Lower leg skin (tissue), 4 donors: Measurements from ENCODE around the gene GLP2R. TPM values are rescaled to one million over a fixed set of nuclear protein-coding genes. Genes with fewer than 3 reads are reported as not detected.

Experiments used
- DNase-seq, 2 donors: peaks; one replicate each; pipeline ENCODE4 v3.0.0-alpha.2; 2019; ENCODE audit warnings: low spot score in 2 of 2
- H3K4me3 ChIP-seq: fragments of 200-600 bp; sonication (generic); 2 replicates; pipeline ENCODE4 v1.5.1; 2017; ENCODE audit warnings: mild to moderate bottlenecking, low read depth; ENCODE audit not compliant: poor library complexity, severe bottlenecking
- POLR2A ChIP-seq, 2 donors: fragments of 450-650 bp; IDR thresholded peaks; one replicate each; pipeline ENCODE4 v1.6.1; 2016 to 2017; ENCODE audit warnings: antibody characterized with exemption in 2 of 2, mild to moderate bottlenecking in 1 of 2, moderate library complexity in 1 of 2
- WGBS, 2 donors: methylation state at CpG; one replicate each; pipeline ENCODE4 v1.1.5; 2018; 5-methylcytosine and 5-hydroxymethylcytosine counted together
- intact Hi-C: fragments of 100-400 bp; cut with DNase I; formaldehyde crosslinking; loops from one replicate; pipeline ENCODE4 v1.15.0; 2023; ENCODE audit warnings: low total_unique reads
- total RNA-seq, 4 donors: library from RNA; depleted of rRNA; stranded (reverse); fragments of >200 nt; gene quantifications; one replicate each; pipeline ENCODE4 v1.1.0, GENCODE V29; 2016
- TF ChIP-seq, protein P1 (sequence below), 3 donors: fragments of 450-650 bp; IDR thresholded peaks; one replicate each; pipeline ENCODE4 v1.5.1; 2016; ENCODE audit warnings: antibody characterized with exemption in 3 of 3, mild to moderate bottlenecking in 3 of 3, moderate library complexity in 2 of 3

GLP2R gene
- total RNA-seq, 4 donors from 2014 or later: 1.9 TPM; not detected in 3

DNA sequence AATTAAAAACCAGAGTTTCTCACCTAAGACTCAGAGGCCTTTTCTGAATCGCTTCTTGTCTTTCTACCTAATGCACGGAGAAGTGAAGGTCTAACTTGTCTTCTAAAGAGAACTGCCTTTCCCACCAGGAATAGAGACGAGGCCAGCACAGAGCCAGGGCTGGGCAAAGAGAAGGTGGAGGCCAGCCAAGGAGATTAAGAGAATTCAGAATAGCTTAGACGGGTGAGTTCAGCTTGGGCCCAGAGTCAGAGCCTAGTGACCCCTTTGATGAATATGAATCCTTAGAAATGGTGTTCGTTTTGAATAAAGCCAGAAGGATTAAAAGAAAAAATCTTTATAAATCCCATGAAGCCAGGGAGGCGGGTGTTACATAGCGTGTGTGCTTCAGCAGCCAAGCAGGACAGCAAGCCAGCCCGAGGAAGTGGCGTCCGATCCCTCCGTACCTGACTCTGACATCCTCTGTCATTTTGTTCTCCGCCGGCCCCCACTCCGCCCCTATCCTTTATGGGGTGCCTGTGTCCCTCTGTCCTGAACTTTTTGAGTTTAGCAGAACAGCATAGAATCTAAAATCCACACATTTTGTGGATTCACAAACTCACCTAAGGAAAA, 11.3 kb upstream of the GLP2R start:
- no peak overlapping the region for H3K4me3 ChIP-seq
- WGBS, 2 donors: 74 to 84% methylated on average over 14 of the region's 14 CpGs
- intact Hi-C loops: no loop called here

DNA sequence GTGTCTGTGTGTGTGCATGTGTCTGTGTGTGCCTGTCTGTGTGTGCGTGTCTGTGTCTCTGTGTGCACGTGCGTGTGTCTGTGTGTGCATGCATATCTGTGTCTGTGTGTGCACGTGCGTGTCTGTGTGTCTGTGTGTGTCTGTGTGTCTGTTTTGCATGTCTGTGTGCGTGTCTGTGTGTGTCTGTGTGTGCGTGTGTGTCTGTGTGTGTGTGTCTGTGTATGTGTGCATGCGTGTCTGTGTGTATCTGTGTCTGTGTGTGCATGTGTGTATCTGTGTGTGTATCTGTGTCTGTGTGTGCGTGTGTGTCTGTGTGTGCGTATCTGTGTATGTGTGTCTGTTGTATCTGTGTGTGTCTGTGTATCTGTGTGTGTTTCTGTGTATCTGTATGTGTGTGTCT, 9.3 kb upstream of the GLP2R start:
- WGBS, 2 donors: 66 to 92% methylated on average over 6 to 10 of the region's 10 CpGs
- intact Hi-C loops: no loop called here
- DNase-seq: no peak
- no peak overlapping the region for H3K4me3 ChIP-seq
- TF ChIP-seq, protein P1, sequence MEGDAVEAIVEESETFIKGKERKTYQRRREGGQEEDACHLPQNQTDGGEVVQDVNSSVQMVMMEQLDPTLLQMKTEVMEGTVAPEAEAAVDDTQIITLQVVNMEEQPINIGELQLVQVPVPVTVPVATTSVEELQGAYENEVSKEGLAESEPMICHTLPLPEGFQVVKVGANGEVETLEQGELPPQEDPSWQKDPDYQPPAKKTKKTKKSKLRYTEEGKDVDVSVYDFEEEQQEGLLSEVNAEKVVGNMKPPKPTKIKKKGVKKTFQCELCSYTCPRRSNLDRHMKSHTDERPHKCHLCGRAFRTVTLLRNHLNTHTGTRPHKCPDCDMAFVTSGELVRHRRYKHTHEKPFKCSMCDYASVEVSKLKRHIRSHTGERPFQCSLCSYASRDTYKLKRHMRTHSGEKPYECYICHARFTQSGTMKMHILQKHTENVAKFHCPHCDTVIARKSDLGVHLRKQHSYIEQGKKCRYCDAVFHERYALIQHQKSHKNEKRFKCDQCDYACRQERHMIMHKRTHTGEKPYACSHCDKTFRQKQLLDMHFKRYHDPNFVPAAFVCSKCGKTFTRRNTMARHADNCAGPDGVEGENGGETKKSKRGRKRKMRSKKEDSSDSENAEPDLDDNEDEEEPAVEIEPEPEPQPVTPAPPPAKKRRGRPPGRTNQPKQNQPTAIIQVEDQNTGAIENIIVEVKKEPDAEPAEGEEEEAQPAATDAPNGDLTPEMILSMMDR (IDR thresholded peaks at IDR 0.05): no peak
- TF ChIP-seq POLR2A (IDR thresholded peaks at IDR 0.05): no peak

More for the DNA sequence above, 11.3 kb upstream of the GLP2R start:
- no peak for DNase-seq
- no peak for TF ChIP-seq POLR2A (IDR thresholded peaks at IDR 0.05)
- TF ChIP-seq, protein P1 (IDR thresholded peaks at IDR 0.05): no peak

DNA sequence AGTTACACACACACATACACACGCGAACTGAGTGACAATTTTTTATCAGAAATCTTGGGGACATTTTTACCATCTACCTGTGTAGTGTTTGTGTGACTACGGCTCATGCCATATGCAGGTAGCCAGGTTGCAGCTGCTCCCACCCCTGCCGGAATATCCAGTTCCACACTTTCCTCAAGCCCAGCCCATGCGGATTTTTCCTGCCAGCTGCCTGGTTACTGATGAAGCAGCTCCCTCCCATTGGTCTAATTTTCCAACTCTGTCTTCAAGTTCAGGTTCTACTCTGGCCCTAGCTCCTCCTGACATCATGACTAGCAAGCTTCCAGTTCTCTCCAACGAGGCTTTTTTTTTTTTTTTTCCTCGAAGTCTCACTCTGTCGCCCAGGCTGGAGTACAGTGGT, 8.6 kb upstream of the GLP2R start:
- intact Hi-C loops: no loop called here
- no peak for TF ChIP-seq POLR2A (IDR thresholded peaks at IDR 0.05)
- TF ChIP-seq, protein P1 (IDR thresholded peaks at IDR 0.05): no peak
- no peak overlapping the region for H3K4me3 ChIP-seq
- WGBS, 2 donors: 42 to 47% methylated on average over 8 of the region's 8 CpGs
- no peak for DNase-seq

DNA sequence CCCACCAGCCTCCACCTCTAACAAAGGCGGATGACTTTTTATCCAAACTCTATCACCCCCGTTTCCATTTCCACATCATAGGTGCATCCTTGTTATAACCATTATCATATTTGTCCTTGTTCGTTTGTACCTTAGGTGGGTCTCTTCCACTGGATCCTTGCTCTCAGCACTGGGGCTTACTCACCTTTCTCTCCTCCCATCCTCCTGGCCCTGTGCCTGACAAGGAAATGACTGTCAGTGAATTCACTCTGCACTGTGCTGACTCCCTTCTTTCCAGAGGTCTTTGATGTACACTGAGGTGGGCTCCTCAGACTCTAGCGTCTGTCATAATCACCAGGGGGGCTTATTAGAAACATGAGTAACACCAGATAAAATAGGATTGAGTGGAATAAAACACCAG, 7.0 kb upstream of the GLP2R start:
- H3K4me3 ChIP-seq: no peak overlapping the region
- no peak for DNase-seq
- intact Hi-C loops: no loop called here
- TF ChIP-seq, protein P1 (IDR thresholded peaks at IDR 0.05): no peak
- no peak for TF ChIP-seq POLR2A (IDR thresholded peaks at IDR 0.05)
- WGBS, 2 donors: 58 to 78% methylated on average over 4 of the region's 4 CpGs

DNA sequence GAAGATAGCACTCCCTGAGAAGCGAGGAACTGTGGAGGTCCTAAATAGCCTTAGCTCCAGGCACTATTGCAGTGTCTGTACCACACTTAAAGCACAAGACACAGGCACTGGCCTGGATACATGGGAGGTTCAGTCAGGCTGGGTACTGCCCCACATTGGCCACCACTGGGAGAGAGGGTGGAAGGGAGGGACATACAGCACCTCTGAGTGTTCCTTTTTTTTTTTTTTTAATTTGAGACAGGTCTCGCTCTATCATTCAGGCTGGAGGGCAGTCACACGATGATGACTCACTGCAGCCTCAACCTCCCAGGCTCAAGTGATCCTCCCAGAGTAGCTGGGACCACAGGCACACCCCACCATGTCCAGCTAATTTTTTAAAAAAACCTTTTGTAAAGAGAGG, 5.3 kb upstream of the GLP2R start:
- intact Hi-C loops: no loop called here
- WGBS, 2 donors: 63 to 81% methylated on average over 3 of the region's 3 CpGs
- no peak for DNase-seq
- H3K4me3 ChIP-seq: no peak overlapping the region
- no peak for TF ChIP-seq POLR2A (IDR thresholded peaks at IDR 0.05)
- TF ChIP-seq, protein P1 (IDR thresholded peaks at IDR 0.05): no peak

DNA sequence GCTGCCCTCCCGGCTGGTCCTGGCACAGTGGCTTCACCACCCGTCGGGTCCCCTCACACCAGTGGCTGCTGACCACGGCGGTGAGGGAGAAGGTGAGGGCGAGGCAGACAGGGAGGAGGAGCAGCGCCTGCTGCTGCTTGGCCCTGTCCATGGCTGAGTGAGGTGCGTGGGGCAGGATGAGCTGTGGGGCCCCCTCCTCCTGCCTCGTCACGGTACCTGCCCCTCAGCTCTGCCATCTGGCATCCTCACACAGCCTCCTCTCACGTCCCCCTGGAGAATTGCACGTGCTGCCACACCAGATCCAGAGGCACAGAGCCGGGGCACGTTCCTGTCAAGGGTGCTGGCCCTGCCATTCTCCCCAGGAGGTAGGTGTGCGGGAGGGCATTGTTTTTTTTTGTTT, 3.8 kb upstream of the GLP2R start, which contains the start of gene GSG1L2:
Gene GSG1L2, minus strand, starts transcription at position 159 of the 400 bp plus-strand sequence. Its CDS starts 8 bp downstream, at position 151.
- intact Hi-C loops: no loop called here
- WGBS, 2 donors: 65 to 70% methylated on average over 12 to 15 of the region's 15 CpGs

More for the DNA sequence above, 3.8 kb upstream of the GLP2R start, which contains the start of gene GSG1L2:
- DNase-seq: no peak
- no peak within 1 kb of the TSS for H3K4me3 ChIP-seq
- no peak for TF ChIP-seq POLR2A (IDR thresholded peaks at IDR 0.05)
